B cell (primary cell): Measurements from ENCODE around the gene NAV2. TPM values are rescaled to one million over a fixed set of nuclear protein-coding genes. Genes with fewer than 3 reads are reported as not detected.

Source experiments
- ATAC-seq: fragments of 200-7000 bp; cut with Tn5 transposase; one replicate; pipeline ENCODE4 v1.10.0; 2021; ENCODE audit warnings: low read depth, mild to moderate bottlenecking, moderate number of reproducible peaks, moderate library complexity
- CTCF ChIA-PET: fragments of 350-600 bp; sonication (Branson Sonifier 250); formaldehyde crosslinking; loops from one replicate; lab custom pipeline; 2021; ENCODE audit warnings: antibody characterized with exemption, inconsistent platforms; lab: Charles Lee
- POLR2A ChIA-PET: fragments of 350-600 bp; sonication (Branson Sonifier 250); formaldehyde crosslinking; loops from one replicate; lab custom pipeline; 2021; ENCODE audit warnings: antibody characterized with exemption; lab: Charles Lee
- DNase-seq: peaks from one replicate; pipeline ENCODE4 v3.0.0; 2013
- H2AFZ ChIP-seq: 2 replicates; pipeline ENCODE4 v1.6.1; 2012; ENCODE audit warnings: mild to moderate bottlenecking, low read depth, low read length; ENCODE audit not compliant: insufficient read depth, poor library complexity, severe bottlenecking
- H3K27ac ChIP-seq, 2 donors: 1 replicate in 1 of 2; 2 replicates in 1 of 2; pipeline ENCODE4 v1.5.1; 2012 to 2013; ENCODE audit warnings: low read length in 2 of 2, mild to moderate bottlenecking in 2 of 2, moderate library complexity in 1 of 2
- H3K27me3 ChIP-seq, 4 experiments: fragments of 200-600 bp in 1 of 4; sonication (generic) in 1 of 4; replicated peaks in 1 of 4; 1 replicate in 2 of 4; 2 replicates in 2 of 4; pipeline versions ENCODE4 v1.6.1 to v1.7.0; 2013 to 2016; ENCODE audit warnings: low read length in 3 of 4, mild to moderate bottlenecking in 2 of 4, mixed read lengths in 1 of 4, moderate library complexity in 1 of 4; ENCODE audit not compliant: insufficient read depth in 4 of 4, control insufficient read depth in 3 of 4; ENCODE audit errors: control extremely low read depth in 1 of 4
- H3K36me3 ChIP-seq, 2 experiments: replicated peaks in 1 of 2; 1 replicate in 1 of 2; 2 replicates in 1 of 2; pipeline versions ENCODE4 v1.6.1 to v1.7.1; 2013; ENCODE audit warnings: low read length in 1 of 2; ENCODE audit not compliant: insufficient read depth in 2 of 2, control insufficient read depth in 1 of 2; ENCODE audit errors: control extremely low read depth in 1 of 2, extremely low read depth in 1 of 2
- H3K4me1 ChIP-seq, 2 donors: fragments of 200-600 bp in 1 of 2; sonication (generic) in 1 of 2; 1 replicate in 1 of 2; 2 replicates in 1 of 2; pipeline versions ENCODE4 v1.5.1 to v1.6.1; 2013 to 2017; ENCODE audit warnings: low read length in 2 of 2; ENCODE audit not compliant: control insufficient read depth in 2 of 2, insufficient read depth in 2 of 2
- H3K4me2 ChIP-seq: replicated peaks from 2 replicates; pipeline ENCODE3; 2012; ENCODE audit warnings: mild to moderate bottlenecking, low read depth, low read length; ENCODE audit not compliant: poor library complexity, severe bottlenecking
- H3K4me3 ChIP-seq, 5 experiments: fragments of 200-600 bp in 1 of 5; sonication (generic) in 1 of 5; 1 replicate in 3 of 5; 2 replicates in 2 of 5; pipeline versions ENCODE4 v1.5.1 to v1.7.0; 2011 to 2016; ENCODE audit warnings: low read length in 4 of 5, mild to moderate bottlenecking in 4 of 5, low read depth in 2 of 5, control low read depth in 1 of 5, moderate library complexity in 1 of 5; ENCODE audit not compliant: insufficient read depth in 1 of 5; ENCODE audit errors: control extremely low read depth in 1 of 5, extremely low read depth in 1 of 5
- H3K79me2 ChIP-seq: fragments of 200-600 bp; sonication (generic); one replicate; pipeline ENCODE4 v1.6.0; 2016; ENCODE audit warnings: low read length; ENCODE audit not compliant: control insufficient read depth, insufficient read depth
- H3K9ac ChIP-seq: fragments of 200-600 bp; sonication (generic); 2 replicates; pipeline ENCODE4 v1.6.1; 2017; ENCODE audit warnings: mild to moderate bottlenecking, low read length, moderate library complexity
- H3K9me3 ChIP-seq, 3 donors: one replicate each; pipeline versions ENCODE4 v1.6.1 to v1.7.1; 2013; ENCODE audit warnings: low read length in 2 of 3; ENCODE audit not compliant: control insufficient read depth in 2 of 3, insufficient read depth in 1 of 3; ENCODE audit errors: control extremely low read depth in 1 of 3
- H4K20me1 ChIP-seq: 2 replicates; pipeline ENCODE4 v1.6.0; 2012; ENCODE audit warnings: mild to moderate bottlenecking, low read length; ENCODE audit not compliant: insufficient read depth, control insufficient read depth, poor library complexity, severe bottlenecking
- H3K27ac Mint-ChIP-seq: one replicate; pipeline ENCODE4 v1.8.0; 2021; ENCODE audit warnings: mixed read lengths
- H3K27me3 Mint-ChIP-seq: one replicate; pipeline ENCODE4 v1.8.0; 2021; ENCODE audit warnings: mixed read lengths
- H3K4me1 Mint-ChIP-seq: one replicate; pipeline ENCODE4 v1.8.0; 2021; ENCODE audit warnings: mixed read lengths
- H3K4me3 Mint-ChIP-seq: one replicate; pipeline ENCODE4 v1.8.0; 2021; ENCODE audit warnings: mixed read lengths
- H3K9me3 Mint-ChIP-seq: one replicate; pipeline ENCODE4 v1.8.0; 2022; ENCODE audit warnings: mixed read lengths; ENCODE audit not compliant: insufficient read depth
- EZH2 ChIP-seq: IDR thresholded peaks from 2 replicates; pipeline ENCODE4 v1.6.1; 2012; ENCODE audit warnings: borderline replicate concordance, low read depth, mild to moderate bottlenecking, moderate library complexity, low read length; ENCODE audit not compliant: insufficient read depth, poor library complexity, severe bottlenecking
- WGBS: methylation state at CpG from one replicate; pipeline ENCODE4 v1.1.5; 2013; ENCODE audit warnings: missing lambda C conversion rate; ENCODE audit not compliant: insufficient coverage; 5-methylcytosine and 5-hydroxymethylcytosine counted together
- intact Hi-C: fragments of 100-400 bp; cut with micrococcal nuclease; formaldehyde crosslinking; loops from one replicate; pipeline ENCODE4 v1.10.0; 2022
- polyA plus RNA-seq: library from polyadenylated mRNA; depleted of rRNA; stranded (reverse); fragments of >200 nt; gene quantifications from 2 replicates; pipeline ENCODE4 v1.2.3, GENCODE V29; 2012
- small RNA-seq: library from RNA; depleted of rRNA; stranded (forward); fragments of <200 nt; gene quantifications from one replicate; pipeline ENCODE3, GENCODE V24; 2012; ENCODE audit warnings: low replicate concordance, low read depth; ENCODE audit not compliant: insufficient read length
- total RNA-seq, 2 donors: library from RNA; stranded (reverse); fragments of 120-200 nt in 1 of 2; gene quantifications; 1 replicate in 1 of 2; 2 replicates in 1 of 2; pipeline versions ENCODE4 v1.2.3 to v1.2.4, GENCODE V29; 2013 to 2022
- TF ChIP-seq, protein P1 (sequence below): fragments of 200-600 bp; IDR thresholded peaks from one replicate; pipeline ENCODE4 v1.8.0; 2022; ENCODE audit warnings: antibody characterized with exemption, mild to moderate bottlenecking

The NAV2 gene
- total and polyA plus RNA-seq, 2 donors (not counting 1 experiment from before 2014, with no cell fraction given) = 0.82 to 22.2 TPM

DNA sequence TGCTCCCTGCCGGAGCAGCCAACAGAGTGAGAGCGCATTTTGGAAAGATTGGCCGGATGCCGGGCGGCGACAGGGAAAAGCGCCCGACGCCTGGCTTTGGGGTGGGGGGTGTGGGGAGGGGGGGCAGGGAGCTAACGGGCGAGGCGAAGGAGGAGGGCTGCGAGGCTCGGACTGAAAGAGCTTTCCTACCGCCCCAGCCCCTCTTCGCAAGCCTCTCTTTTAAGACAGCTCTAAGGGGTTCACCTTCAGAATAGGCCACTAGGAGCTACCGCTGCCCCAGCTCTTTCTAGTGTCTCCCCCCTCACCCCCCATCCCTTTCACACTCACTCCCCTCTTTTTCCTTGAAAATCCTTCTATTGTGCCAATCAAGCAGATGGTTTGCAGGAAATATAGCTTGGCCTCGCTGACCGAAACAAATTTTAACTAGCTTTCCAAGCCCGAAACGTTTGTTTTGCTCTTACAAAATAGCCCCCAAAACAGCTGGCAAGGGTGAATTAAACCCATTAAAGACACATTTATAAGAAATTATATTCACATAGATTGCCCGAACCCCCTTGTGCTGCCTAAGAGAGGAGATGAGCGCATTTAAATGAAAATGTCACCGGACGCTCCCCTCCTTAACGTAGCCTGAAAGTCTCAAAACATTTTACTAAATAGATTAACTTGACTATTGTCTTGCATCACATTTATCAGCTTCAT, 451.3 kb downstream of the NAV2 start:
- Mint-ChIP-seq H3K27ac (no peak overlapping the region), H3K27me3 (peaks cover 81% of the 10 kb centered on the region), H3K9me3 (no peaks in the 10 kb centered on the region), H3K4me1 (peaks cover 11% of the 10 kb centered on the region), H3K4me3 (no peak overlapping the region)
- whole genome bisulfite sequencing = 4% methylated on average over 8 of the region's 26 CpGs
- Histone ChIP-seq H3K4me2 (peak overlapping the region; percentile 34), H3K4me1 (peaks cover 9 to 10% of the 10 kb centered on the region in 2 donors), H3K27me3 (peaks cover 0 to 87% (median 63%) of the 10 kb centered on the region in 4 experiments), H4K20me1 (no peaks in the 10 kb centered on the region), H3K36me3 (no peaks in the 10 kb centered on the region), H3K9me3 (peaks cover 0 to 39% (median 13%) of the 10 kb centered on the region in 3 donors), H3K4me3 (no peak overlapping the region), H3K79me2 (no peaks in the 10 kb centered on the region), H3K27ac (no peak overlapping the region), H2AFZ (no peak overlapping the region), H3K9ac (no peak overlapping the region)
- no peak for TF ChIP-seq EZH2
- TF ChIP-seq, protein P1, sequence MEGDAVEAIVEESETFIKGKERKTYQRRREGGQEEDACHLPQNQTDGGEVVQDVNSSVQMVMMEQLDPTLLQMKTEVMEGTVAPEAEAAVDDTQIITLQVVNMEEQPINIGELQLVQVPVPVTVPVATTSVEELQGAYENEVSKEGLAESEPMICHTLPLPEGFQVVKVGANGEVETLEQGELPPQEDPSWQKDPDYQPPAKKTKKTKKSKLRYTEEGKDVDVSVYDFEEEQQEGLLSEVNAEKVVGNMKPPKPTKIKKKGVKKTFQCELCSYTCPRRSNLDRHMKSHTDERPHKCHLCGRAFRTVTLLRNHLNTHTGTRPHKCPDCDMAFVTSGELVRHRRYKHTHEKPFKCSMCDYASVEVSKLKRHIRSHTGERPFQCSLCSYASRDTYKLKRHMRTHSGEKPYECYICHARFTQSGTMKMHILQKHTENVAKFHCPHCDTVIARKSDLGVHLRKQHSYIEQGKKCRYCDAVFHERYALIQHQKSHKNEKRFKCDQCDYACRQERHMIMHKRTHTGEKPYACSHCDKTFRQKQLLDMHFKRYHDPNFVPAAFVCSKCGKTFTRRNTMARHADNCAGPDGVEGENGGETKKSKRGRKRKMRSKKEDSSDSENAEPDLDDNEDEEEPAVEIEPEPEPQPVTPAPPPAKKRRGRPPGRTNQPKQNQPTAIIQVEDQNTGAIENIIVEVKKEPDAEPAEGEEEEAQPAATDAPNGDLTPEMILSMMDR = no peak
- intact Hi-C loops = no loop called here
- DNase-seq (no peak), ATAC-seq (no peak)
- POLR2A ChIA-PET = no interaction called here
- CTCF ChIA-PET = no interaction called here

Small RNA genes within 50 kb of the gene (small RNA-seq; reads per million reads assigned to genes)
- not detected for gene MIR4694
